Measurements from ENCODE around the gene USP22.
"Not testable (repeated sequence)": the region's sequence is repeated elsewhere in the genome, so short reads cannot be mapped to it uniquely, and the experiment has no call there.

Gene USP22

DNA sequence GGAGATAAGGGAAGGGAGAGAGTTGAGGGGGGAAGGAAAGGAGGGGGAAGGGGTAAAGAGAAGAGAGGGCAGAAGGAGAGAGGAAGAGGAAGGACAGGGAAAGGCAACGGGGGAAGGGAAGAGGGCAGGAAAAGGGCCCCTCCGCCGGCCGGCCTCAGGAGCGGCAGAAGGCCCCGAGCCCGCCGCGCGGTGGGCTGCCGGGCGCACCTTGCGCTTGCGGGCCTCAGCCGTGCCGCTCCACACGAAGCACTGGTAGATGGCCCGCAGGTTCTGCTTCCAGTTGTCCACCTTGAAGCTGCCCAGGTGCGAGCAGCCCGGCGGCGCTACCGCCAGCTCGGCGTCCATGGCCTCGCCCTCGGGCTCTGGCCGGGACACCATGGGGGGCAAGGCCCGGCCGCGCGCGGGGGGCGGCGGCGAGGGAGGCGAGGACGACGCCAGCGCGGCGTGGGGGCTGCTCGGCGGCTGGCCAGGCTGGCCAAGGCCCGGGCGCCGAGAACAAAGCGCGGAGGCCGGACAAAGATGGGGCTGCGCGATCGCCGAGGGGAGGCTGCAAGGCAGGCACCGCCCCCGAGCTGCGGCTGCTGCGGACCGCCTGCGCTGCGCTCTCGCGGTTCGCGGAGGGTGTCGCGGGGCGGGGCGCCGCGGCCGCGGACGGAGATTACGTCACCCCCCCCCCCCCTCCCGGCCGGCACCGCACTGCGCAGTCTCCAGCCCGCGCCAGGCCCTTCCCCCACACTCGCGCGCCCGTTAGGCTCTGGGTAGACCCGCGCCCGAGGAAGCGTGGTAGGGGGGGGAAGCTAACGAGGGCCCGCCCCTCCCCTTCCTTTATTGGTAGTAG is at the start of gene USP22:
USP22 (minus strand) TSS at position 554 of the 838 bp plus-strand sequence; CDS start at position 378, 176 bp downstream.
- DNase-seq (ENCODE audit: low spot score): peak; percentile 94

DNA sequence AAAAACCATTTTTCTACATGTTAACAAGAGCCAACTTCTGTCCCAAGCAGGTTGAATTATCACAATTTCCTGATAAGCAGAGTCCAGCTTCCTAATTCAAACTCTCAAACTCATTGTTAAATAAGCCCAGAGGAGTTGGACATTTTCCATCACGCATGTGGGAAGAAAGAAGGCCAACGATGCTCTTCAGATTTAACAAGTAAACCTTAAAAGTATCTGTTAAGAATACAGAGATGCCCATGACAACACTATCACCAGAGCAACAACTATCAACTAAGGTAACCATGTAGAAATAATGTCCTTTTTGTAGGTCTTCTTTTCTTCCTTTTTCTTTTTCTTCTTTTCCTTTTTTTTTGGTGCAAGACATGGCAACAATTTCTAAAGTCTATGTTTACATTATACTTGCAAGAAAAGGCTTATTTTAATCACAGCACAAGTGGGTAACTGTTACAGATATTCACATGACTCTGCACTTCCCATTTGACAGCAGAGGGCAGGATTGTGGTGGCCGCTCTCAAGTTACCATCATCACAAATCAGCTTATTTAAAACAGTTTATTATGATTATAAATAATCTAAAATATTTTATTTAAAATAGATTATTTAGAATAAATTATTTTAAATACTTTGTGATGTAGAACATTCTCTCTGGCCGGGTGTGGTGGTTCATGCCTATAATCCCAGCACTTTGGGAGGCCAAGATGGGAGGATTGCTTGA is 48.2 kb upstream of the USP22 start:
- peak; percentile 50 for DNase-seq (ENCODE audit: low spot score)

GRCh38 chr17:21089933-21090901 is 47.4 kb upstream of the USP22 start:
- no peak for DNase-seq (ENCODE audit: low spot score)

- no peak for DNase-seq (ENCODE audit: low spot score)
Observed at GRCh38 chr17:21089145-21089544, 46.3 kb upstream of the USP22 start.

GRCh38 chr17:21085707-21086106 is 42.9 kb upstream of the USP22 start:
- DNase-seq (ENCODE audit: low spot score): no peak

GRCh38 chr17:21085280-21085679 is 42.5 kb upstream of the USP22 start:
- not testable (repeated sequence) for DNase-seq (ENCODE audit: low spot score)

GRCh38 chr17:21082001-21082436 is 39.2 kb upstream of the USP22 start:
- DNase-seq (ENCODE audit: low spot score): no peak

DNA sequence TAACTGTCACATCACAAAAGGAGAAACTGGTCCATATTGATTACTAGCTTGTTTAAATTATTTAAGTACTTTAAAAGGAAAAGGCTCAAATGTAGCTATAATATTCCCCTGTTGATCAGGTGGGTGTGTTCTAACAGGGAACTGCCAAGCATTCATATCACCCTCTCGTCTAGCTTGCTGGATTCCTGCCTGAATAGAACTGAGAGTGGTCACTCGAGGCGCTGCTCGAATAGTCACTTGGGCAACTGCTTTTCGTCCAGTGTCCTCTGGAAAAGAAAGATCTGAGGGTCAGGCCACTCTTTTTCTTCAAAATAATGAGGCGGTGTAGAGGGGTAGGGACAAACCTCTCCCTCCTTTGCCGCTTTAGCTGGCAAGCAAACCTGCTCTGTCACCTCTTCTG is 36.4 kb upstream of the USP22 start:
- no peak for DNase-seq (ENCODE audit: low spot score)

GRCh38 chr17:21078016-21078780 is 35.4 kb upstream of the USP22 start:
- DNase-seq (ENCODE audit: low spot score): no peak

- no peak for DNase-seq (ENCODE audit: low spot score)
Observed at GRCh38 chr17:21077281-21077680, 34.5 kb upstream of the USP22 start.

- no peak for DNase-seq (ENCODE audit: low spot score)
Observed at GRCh38 chr17:21076242-21076641, 33.4 kb upstream of the USP22 start.

GRCh38 chr17:21075739-21076085 is 32.9 kb upstream of the USP22 start:
- no peak for DNase-seq (ENCODE audit: low spot score)

DNA sequence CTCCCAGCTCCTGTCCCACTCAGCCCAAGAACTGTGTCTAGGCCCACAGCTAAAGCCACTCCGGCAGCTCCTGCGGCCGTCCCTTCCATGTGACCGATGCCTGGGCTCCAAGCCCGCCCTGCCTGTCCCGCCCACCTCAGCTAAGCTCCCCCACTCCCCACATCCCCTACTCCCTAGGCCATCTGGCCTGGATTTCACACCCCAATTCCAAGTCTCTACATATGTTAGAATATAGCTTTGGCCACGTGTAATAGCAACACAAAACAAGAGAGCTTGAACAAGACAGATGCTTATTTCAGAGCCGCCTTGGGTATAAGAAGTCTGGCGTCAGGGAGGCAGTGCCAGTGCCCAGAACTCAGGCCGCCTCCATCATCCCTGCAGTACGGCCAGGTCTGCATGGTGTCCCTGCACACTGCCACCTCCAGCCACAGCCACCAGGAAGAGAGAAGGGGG is 30.0 kb upstream of the USP22 start:
- DNase-seq (ENCODE audit: low spot score): peak; percentile 61

- DNase-seq (ENCODE audit: low spot score): no peak
Observed at GRCh38 chr17:21066394-21066793, 23.6 kb upstream of the USP22 start.

GRCh38 chr17:21061971-21062526 is 19.2 kb upstream of the USP22 start:
- DNase-seq (ENCODE audit: low spot score): no peak

DNA sequence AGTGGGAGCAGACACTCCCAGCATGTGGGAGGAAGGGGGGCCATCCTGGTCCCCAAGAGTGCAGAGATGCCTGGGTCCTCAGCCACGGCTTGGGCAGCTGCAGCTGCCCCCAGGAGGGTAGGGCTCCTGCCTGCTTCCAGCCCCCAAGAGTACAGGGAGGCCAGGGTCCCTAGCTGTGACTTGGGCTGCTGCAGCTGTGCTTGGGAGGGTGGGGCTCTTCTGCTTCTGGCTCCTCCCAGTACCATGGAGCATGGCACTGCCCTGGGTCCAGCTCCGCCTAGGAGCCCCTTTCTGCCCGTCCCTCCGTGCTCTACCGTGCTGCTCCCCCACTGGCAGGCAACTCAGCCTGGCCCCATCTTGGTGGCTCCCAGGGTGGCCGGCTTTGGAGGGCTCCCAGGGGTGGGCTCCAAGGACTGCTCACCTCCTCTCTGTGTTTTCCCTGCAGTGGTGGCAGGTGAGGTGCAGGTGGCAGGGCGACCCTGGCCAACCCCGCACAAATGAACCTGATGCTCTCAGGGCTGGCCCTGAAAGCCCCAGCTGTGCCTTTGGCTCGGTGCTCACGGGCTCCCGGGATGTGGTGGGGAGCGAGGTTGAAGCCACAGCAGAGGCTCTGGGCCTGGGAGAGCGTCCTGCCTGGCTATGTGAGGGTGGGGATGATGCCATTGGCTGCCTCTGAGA is 18.5 kb upstream of the USP22 start:
- no peak for DNase-seq (ENCODE audit: low spot score)

- no peak for DNase-seq (ENCODE audit: low spot score)
Observed at GRCh38 chr17:21059761-21060160, 16.9 kb upstream of the USP22 start.

GRCh38 chr17:21058098-21058893 is 15.5 kb upstream of the USP22 start:
- no peak for DNase-seq (ENCODE audit: low spot score)

DNA sequence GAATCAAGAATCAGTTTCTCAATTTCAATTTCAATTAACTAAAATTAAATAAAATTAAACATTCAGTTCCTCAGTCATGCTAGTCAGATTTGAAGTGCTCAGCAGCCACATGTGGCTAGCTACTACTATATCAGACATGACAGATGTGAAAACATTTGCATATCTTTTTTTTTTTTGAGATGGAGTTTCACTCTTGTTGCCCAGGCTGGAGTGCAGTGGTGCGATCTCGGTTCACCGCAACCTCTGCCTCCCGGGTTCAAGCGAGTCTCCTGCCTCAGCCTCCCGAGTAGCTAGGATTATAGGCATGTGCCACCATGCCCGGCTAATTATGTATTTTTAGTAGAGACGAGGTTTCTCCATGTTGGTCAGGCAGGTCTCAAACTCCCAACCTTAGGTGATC is 10.2 kb upstream of the USP22 start:
- DNase-seq (ENCODE audit: low spot score): not testable (repeated sequence)

DNA sequence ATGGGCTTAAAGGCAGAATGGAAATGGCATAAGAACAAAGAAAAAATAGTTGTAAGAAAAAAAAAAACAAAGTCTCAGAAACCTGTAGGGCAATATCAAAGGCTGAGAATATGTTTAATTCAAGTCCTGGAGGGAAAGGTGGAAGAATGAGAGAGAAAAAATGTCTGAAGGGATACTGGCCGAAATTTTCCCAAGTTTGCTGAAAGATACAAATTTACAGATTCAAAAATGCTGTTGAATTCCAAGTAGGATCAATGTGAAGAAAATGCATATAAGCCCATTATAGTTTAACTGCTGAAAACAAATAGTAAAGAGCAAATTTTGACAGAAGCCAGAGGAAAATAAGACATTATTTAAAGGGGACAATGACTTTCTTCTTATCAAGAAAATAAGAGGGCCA is 6.6 kb upstream of the USP22 start:
- DNase-seq (ENCODE audit: low spot score): no peak
